HCEC 1CT (cell line): ENCODE results near the gene CDH13.

Source experiments
- DNase-seq: peaks from one replicate; pipeline ENCODE4 v3.0.0-alpha.2; 2017

CDH13 gene

DNA sequence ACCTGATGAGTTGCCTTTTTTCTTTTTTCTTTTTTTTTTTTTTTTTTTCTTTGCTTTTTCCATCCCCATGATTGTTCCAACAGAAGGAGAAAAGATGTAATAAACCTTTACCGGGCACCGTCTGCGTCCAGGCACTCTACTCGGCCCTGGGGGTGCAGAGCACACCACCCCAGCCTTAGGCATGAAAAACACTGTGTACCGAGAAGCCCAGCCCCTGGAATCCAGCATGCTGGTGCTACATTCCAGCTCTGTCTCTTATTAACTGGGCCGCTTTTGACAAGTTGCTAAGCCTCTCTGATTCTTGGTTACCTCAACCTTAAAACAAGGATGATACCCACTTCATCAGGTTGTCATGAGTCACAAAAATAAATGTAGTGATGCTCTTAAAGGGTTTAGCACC lies 1117.0 kb downstream of the CDH13 start:
- DNase-seq: no peak

- DNase-seq: peak; percentile 18
Measured at GRCh38 chr16:83744441-83744981, 1117.7 kb downstream of the CDH13 start.

- no peak for DNase-seq
Measured at GRCh38 chr16:83746611-83747010, 1119.8 kb downstream of the CDH13 start.

- DNase-seq: no peak
Measured at GRCh38 chr16:83747936-83748335, 1121.2 kb downstream of the CDH13 start.

DNA sequence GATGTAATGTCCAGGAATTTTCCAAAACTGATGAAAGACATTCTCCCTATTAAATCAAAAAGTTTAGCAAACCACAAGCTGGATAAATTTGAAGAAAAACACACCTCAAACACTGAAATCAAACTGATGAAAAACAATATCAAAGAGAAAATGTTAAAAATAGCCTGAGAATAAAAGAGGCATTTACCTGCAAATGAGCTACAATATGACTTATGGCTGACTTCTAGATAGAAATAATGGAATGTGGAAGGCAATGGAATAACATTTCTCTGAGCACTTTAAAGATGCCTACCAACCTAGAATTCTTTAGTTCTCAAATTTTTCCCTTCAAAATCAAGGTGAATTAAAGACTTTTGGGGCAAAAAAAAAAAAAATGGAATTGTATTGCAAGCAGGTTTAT lies 1128.6 kb downstream of the CDH13 start:
- no peak for DNase-seq

GRCh38 chr16:83762141-83762991 lies 1135.6 kb downstream of the CDH13 start:
- no peak for DNase-seq

- no peak for DNase-seq
Measured at GRCh38 chr16:83762992-83763358, 1136.2 kb downstream of the CDH13 start.

DNA sequence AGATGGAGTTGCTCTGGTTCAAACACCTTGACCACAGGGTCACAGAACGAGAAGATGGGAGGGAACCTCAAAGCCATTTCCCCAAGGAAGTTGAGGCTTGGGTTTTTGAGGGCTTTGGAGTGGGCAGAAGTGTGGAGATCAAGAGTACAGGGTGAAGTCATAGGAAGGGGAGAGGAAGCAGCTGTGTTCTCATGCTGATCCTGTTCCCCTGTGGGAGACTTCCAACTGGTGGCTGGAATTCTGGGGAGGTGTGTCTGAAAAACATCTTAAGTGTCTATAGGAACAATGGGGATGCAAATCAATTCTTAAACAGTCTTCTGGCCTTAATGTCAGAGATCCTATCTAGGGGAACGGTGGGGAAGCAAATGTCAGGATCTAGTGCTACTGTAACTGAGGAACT lies 1142.2 kb downstream of the CDH13 start:
- no peak for DNase-seq

GRCh38 chr16:83769397-83770008 lies 1142.7 kb downstream of the CDH13 start:
- no peak for DNase-seq

DNA sequence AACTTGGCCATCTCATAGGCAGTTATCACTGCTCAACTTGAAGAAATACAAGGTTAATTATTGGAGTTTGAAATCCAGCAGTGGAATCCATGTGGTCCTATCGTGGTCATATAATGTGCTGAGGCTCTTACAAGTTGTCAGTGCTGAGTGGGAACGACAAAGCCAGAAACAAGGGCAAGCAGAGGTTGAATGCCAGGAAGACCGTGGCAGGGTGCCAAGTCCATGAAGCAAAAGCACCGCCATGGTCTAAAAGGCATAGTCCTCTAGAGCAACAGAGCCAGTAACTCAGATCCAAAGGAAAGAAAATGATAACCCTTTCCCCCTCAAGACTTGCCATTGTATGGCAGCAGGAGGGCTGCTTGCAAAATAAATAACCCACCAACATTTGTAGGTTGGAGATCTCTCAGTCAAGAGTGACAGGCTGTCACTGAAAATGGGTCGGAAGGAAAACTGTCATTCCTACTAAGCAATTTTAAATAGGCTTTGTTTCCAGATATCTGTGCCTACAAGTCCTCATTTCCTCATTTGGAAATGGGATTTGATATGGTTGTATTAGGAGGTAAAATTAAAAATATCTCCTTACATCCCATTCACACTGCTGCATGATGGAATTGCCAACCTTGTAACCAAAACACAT lies 1144.7 kb downstream of the CDH13 start:
- DNase-seq: no peak

- no peak for DNase-seq
Measured at GRCh38 chr16:83772806-83773205, 1146.0 kb downstream of the CDH13 start.

DNA sequence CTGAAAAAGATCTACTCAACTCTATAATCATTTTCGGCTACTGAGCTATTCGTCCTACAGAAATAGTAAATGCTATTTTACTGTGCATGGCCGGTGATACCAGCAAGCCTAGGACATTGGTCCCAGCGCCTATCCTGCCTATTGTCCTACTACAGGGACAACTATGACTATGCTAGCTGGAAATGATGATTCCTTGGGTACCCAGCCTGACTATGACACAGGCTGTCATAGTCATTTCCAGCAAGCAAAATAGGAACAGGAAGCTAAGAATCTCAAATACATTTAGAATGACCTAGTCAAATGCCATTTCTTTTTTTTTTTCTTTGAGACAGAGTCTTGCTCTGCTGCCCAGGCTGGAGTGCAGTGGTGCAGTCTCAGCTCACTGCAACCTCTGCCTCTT lies 1147.3 kb downstream of the CDH13 start:
- no peak for DNase-seq

DNA sequence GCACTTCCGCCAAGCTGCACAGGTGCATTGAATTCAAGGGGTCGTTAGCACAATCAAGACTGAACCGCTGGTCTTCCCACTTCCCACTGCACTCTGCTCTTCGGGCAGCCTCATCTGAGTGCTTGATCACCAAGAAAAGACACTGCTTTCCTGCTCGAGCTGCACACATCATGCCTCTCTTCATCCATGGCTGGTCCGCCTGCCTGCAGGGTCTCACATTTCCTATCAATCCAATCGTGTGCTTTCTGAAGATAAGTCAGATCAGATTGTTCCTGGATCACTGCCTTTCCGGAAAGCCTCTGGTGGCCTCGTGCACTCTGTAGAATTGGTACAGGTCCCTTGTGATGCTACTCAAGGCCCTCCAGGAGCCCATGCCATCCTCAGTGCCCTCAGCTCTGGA lies 1150.2 kb downstream of the CDH13 start:
- DNase-seq: no peak

- DNase-seq: no peak
Measured at GRCh38 chr16:83779886-83780285, 1153.1 kb downstream of the CDH13 start.

GRCh38 chr16:83785455-83785854 lies 1158.7 kb downstream of the CDH13 start:
- DNase-seq: no peak

DNA sequence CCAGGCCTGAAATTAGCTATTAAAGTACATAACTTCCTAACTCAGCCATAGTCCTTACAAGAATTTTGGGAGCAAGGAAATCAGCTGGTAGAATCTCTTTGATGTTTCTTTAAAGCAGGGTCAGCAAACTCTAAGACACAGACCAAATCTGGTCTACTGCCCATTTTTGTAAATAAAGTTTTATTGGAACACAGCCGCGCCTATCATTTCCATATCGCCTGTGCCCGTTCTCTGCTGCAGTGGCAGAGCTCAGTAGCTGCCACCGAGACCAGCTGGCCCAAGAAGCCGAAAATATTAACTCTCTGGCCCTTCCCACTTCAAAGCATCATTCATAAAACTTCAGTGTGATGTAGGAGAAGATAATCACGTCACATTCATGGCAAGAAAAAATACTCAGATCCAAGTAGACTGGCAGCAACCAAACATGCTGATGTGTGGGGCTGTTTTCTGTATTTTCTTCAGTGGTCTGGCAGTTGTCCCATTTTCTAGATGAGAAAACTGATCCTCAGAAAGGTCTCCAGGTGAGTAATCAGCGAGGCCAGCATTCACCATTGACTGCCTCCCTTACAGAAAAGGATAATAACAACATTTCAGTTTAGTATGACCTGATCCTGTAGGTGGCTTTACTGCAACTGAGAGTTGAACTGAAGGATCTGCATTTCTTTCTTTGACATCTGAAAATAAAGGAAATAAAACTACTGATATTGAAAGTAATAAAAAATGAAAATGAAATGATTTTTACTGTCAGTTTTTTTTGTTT lies 1163.1 kb downstream of the CDH13 start:
- DNase-seq: no peak

DNA sequence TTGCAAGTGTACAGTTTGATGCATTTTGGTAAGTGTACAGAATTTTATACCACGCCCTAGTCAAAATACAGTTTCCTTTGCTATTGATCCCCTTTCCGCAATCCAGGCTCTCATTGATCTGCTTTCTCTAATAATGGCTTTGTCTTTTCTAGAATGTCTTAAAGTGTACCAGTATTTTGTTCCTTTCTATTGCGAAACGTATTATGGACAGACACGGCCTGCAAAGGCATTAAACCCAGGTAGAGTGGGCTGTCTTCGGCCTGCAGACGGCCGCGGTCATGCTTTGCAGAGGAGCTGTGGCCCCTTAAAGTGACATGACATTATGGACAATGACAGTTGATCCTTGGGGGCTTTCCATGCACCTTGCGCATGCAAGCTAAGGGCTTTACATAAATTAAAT lies 1165.1 kb downstream of the CDH13 start:
- DNase-seq: no peak

- no peak for DNase-seq
Measured at GRCh38 chr16:83792391-83792790, 1165.6 kb downstream of the CDH13 start.

GRCh38 chr16:83793179-83793578 lies 1166.4 kb downstream of the CDH13 start:
- DNase-seq: no peak

DNA sequence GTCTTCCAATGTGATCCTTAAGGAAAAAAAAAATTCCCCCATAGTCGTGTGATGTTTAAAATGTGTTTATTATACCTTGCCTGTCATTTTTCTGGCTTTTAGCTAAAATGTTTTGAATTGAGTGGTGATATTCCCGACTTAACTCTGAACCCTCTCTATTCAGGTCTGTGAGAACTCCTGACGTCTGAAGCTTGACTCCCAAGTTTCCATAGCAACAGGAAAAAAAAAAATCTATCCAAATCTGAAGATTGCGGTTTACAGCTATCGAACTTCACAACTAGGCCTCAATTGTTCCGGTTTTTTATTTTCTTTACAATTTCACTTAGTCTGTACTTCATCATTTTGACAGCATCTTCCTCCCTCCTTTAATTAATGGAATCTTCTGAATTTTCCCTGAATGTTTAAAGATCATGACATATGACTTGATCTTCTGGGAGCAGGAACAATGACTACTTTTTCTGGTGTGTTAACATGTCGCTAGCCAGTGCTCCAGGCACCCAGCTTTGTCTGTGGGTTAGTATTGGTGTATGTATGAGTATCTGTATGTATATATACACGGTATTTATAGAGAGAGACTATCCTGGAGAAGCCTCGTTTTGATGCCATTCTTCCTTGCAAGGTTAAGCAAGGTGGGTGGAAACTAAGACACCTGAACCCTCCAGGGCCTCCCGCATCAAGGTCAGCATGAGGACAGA lies 1168.2 kb downstream of the CDH13 start:
- no peak for DNase-seq

- no peak for DNase-seq
Measured at GRCh38 chr16:83797013-83797412, 1170.2 kb downstream of the CDH13 start.

DNA sequence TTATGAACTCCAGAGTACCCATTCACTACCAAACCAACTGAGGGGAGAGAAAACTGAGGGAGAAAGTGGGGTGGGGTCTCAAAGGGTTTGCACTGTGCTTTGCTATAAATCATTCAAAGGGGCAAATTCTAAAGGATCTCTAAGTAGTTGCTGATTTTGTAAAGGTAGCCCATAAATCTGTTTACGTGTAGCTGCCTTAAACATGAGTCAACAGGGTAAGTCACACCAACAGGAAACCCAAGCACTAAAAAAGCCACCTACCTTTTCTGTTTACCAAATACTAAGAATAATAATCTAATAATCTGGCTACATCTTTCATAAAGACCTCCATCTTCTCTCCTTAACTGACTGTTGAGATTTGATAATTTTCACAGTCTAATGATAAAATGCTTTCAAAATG lies 1172.6 kb downstream of the CDH13 start:
- no peak for DNase-seq

GRCh38 chr16:83802135-83802534 lies 1175.4 kb downstream of the CDH13 start:
- DNase-seq: peak; percentile 65
